ENCODE results near the gene KCNAB3. TPM values are rescaled to one million over a fixed set of nuclear protein-coding genes. Genes with fewer than 3 reads are reported as not detected.
A peak's percentile ranks its signal among the peaks of the same experiment; 100 is the strongest.

The KCNAB3 gene
- 10 to 100 TPM; 10.6 to 12.5 TPM for total RNA-seq

GRCh38 chr17:7929158-7930023 lies at the start of gene KCNAB3:
KCNAB3 (minus strand) TSS chr17:7929856; CDS start chr17:7929435, 421 bp downstream.
- Mint-ChIP-seq H3K4me1 (peaks cover 20% of the 10 kb centered on the region), H3K27ac (peak within 1 kb of the TSS; percentile 98), H3K9me3 (no peaks in the 10 kb centered on the region), H3K36me3 (peaks cover 6% of the 10 kb centered on the region), H3K4me3 (peak within 1 kb of the TSS; percentile 99), H3K27me3 (no peaks in the 10 kb centered on the region)
- no peak for ATAC-seq (ENCODE audit: low read depth)
- POLR2A ChIA-PET = interaction anchor here (4.5 kb wide), 1 partner anchor 13 kb away, joined by 51 read pairs; the partner anchor contains the start of gene RNF227
- peak; percentile 37 for DNase-seq

- Mint-ChIP-seq H3K36me3 (peaks cover 10% of the 10 kb centered on the region), H3K9me3 (peaks cover 8% of the 10 kb centered on the region), H3K4me1 (no peaks in the 10 kb centered on the region), H3K27ac (no peak overlapping the region), H3K4me3 (no peak overlapping the region), H3K27me3 (peaks cover 34% of the 10 kb centered on the region)
- no peak for DNase-seq
- POLR2A ChIA-PET = no interaction called here
- ATAC-seq (ENCODE audit: low read depth) = no peak
Observed at GRCh38 chr17:7977805-7978204, 48.1 kb upstream of the KCNAB3 start.

- Mint-ChIP-seq H3K9me3 (peaks cover 8% of the 10 kb centered on the region), H3K36me3 (peaks cover 10% of the 10 kb centered on the region), H3K27ac (no peak overlapping the region), H3K4me1 (no peaks in the 10 kb centered on the region), H3K4me3 (no peak overlapping the region), H3K27me3 (peaks cover 33% of the 10 kb centered on the region)
- ATAC-seq (ENCODE audit: low read depth) (no peak), DNase-seq (no peak)
- POLR2A ChIA-PET = interaction anchor here (1.0 kb wide), 1 partner anchor 26 kb away, joined by 3 read pairs; no protein-coding TSS in a partner anchor
Observed at GRCh38 chr17:7977039-7977438, 47.4 kb upstream of the KCNAB3 start.

DNA sequence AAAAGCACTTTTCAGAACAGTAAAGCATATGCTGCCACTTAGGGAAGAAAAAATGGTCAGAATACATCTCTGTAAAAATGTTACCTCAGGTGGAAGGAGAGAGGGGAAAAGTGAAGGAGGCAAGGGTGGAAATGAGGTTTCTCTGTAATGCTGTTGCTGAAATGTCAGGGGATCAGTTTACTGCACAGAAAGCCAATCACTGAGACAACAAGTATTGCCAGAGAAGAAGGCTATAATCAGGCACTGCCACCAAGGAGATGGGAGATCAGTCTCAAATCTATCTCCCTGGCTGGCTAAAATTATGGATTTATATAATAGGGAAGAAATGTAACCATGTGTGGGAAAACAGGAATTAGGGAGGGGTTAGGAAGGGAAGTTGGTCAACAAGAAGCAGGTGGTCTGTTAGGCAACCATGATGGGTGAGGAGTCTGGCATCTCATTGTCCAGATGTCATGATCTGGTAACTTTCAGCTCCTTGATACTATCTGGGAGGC lies 45.0 kb upstream of the KCNAB3 start:
- ATAC-seq (ENCODE audit: low read depth) (no peak), DNase-seq (no peak)
- POLR2A ChIA-PET = no interaction called here
- Mint-ChIP-seq H3K4me3 (no peak overlapping the region), H3K27ac (no peak overlapping the region), H3K9me3 (peaks cover 8% of the 10 kb centered on the region), H3K4me1 (no peaks in the 10 kb centered on the region), H3K27me3 (peaks cover 29% of the 10 kb centered on the region), H3K36me3 (peaks cover 10% of the 10 kb centered on the region)

DNA sequence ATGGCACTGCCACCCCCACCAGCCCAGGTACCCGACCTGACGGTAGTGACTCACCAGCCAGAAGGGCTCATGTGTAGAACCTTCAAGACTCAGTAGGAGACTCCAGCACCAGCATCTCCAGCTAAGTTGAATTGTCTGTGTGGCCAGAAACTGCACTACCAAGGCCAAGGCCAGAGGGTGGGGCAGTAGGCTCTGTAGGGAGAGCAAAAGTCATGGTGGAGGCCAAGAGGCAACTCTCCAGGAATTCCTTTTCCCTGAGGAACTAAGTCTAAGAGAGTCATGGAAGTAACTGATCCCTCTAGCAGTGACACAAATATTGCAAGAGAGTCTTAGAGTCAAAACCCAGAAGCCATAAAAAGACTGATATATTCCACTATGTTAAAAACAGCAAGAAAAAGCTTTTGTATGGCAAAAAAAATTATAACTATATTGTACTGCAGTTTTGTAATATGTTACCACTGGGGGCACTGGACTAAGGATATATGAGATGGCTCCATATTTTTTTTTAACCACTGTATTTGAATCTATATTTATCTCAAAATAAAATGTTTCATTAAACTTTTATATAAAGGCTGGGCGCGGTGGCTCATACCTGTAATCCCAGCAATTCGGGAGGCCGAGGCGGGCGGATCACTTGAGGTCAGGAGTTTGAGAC lies 42.6 kb upstream of the KCNAB3 start:
- DNase-seq = no peak
- Mint-ChIP-seq H3K27me3 (peaks cover 22% of the 10 kb centered on the region), H3K36me3 (peaks cover 9% of the 10 kb centered on the region), H3K9me3 (peaks cover 8% of the 10 kb centered on the region), H3K4me1 (no peaks in the 10 kb centered on the region), H3K4me3 (no peak overlapping the region), H3K27ac (no peak overlapping the region)
- POLR2A ChIA-PET = no interaction called here
- ATAC-seq (ENCODE audit: low read depth) = no peak

DNA sequence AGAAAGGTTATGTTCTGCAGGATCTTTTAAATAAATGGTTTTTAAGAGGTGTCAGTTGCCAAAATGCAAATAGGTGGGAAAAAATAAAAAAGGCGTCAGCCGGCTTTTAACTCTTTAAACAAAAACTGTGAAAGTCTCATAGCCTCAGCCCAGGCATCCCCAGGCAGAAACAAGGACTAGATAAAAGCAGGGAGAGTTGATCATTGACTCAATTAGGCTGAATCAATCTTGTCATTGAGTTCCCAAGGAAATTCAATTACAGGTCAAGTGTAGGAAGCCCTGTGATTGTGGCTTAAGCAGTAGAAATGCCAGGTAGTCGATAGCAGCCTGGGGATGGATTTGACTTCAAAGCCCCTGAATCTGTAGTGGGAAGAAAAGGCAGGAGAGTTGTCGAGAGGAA lies 42.0 kb upstream of the KCNAB3 start:
- Mint-ChIP-seq H3K27me3 (peaks cover 22% of the 10 kb centered on the region), H3K36me3 (peaks cover 9% of the 10 kb centered on the region), H3K4me1 (no peaks in the 10 kb centered on the region), H3K4me3 (no peak overlapping the region), H3K27ac (no peak overlapping the region), H3K9me3 (peaks cover 8% of the 10 kb centered on the region)
- POLR2A ChIA-PET = no interaction called here
- ATAC-seq (ENCODE audit: low read depth) = no peak
- DNase-seq = no peak

DNA sequence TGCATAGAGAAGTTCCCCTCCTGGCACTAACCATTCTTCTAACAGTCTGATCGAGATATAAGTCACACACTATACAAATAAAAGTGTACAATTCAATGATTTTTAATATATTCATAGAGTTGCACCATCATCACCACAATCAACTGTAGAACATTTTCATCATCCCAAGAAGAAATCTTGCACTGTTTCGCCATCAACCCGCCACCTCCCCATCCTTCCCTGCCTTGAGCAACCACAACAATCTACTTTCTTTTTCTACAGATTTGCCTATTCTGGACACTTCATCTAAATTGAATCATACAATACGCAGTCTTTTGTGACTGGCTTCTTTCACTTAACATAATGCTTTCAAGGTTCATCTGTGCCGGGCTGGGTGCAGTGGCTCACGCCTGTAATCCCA lies 39.8 kb upstream of the KCNAB3 start:
- H3K4me1 Mint-ChIP-seq = no peaks in the 10 kb centered on the region
- H3K4me3 Mint-ChIP-seq = no peak overlapping the region
- peaks cover under 1% of the 10 kb centered on the region for H3K36me3 Mint-ChIP-seq
- H3K9me3 Mint-ChIP-seq = peaks cover under 1% of the 10 kb centered on the region
- H3K27me3 Mint-ChIP-seq = peaks cover 18% of the 10 kb centered on the region
- no peak overlapping the region for H3K27ac Mint-ChIP-seq
- DNase-seq (no peak), ATAC-seq (ENCODE audit: low read depth) (no peak)
- POLR2A ChIA-PET = interaction anchor here (1.1 kb wide), 1 partner anchor 10 kb away, joined by 3 read pairs; no protein-coding TSS in a partner anchor

- ATAC-seq (ENCODE audit: low read depth) (no peak), DNase-seq (no peak)
- Mint-ChIP-seq H3K4me3 (no peak overlapping the region), H3K36me3 (no peaks in the 10 kb centered on the region), H3K9me3 (no peaks in the 10 kb centered on the region), H3K4me1 (no peaks in the 10 kb centered on the region), H3K27ac (no peak overlapping the region), H3K27me3 (peaks cover 10% of the 10 kb centered on the region)
- POLR2A ChIA-PET = no interaction called here
Observed at GRCh38 chr17:7967751-7968150, 38.1 kb upstream of the KCNAB3 start.

DNA sequence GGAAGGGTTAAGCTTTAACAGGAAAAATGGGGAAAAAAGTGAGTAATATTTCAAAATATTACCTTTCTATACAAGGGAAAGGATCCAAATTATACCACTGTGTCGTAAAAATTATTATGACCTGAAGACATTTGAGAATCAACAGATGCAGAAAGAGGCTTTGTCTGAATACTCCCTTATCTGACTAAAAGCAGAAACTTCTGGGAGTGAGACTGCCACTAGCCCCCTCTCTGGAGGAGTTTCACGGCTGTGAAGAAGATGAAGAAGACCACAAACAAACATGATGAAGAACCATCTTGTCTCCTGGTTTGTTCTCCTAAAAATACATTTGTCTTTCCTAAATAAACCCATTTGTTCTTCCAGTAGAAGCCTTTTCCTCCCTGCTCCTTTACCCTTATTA lies 31.8 kb upstream of the KCNAB3 start:
- Mint-ChIP-seq H3K27me3 (peaks cover 15% of the 10 kb centered on the region), H3K9me3 (no peaks in the 10 kb centered on the region), H3K36me3 (no peaks in the 10 kb centered on the region), H3K4me1 (no peaks in the 10 kb centered on the region), H3K27ac (no peak overlapping the region), H3K4me3 (no peak overlapping the region)
- POLR2A ChIA-PET = no interaction called here
- no peak for ATAC-seq (ENCODE audit: low read depth)
- DNase-seq = no peak

GRCh38 chr17:7959503-7960253 lies 30.0 kb upstream of the KCNAB3 start:
- Mint-ChIP-seq H3K27ac (no peak overlapping the region), H3K4me1 (no peaks in the 10 kb centered on the region), H3K9me3 (no peaks in the 10 kb centered on the region), H3K4me3 (no peak overlapping the region), H3K36me3 (no peaks in the 10 kb centered on the region), H3K27me3 (peaks cover 14% of the 10 kb centered on the region)
- ATAC-seq (ENCODE audit: low read depth) (no peak), DNase-seq (no peak)
- POLR2A ChIA-PET = interaction anchor here (1.0 to 1.1 kb wide), 2 partner anchors 9 to 27 kb away, joined by 3 read pairs; no protein-coding TSS in a partner anchor

DNA sequence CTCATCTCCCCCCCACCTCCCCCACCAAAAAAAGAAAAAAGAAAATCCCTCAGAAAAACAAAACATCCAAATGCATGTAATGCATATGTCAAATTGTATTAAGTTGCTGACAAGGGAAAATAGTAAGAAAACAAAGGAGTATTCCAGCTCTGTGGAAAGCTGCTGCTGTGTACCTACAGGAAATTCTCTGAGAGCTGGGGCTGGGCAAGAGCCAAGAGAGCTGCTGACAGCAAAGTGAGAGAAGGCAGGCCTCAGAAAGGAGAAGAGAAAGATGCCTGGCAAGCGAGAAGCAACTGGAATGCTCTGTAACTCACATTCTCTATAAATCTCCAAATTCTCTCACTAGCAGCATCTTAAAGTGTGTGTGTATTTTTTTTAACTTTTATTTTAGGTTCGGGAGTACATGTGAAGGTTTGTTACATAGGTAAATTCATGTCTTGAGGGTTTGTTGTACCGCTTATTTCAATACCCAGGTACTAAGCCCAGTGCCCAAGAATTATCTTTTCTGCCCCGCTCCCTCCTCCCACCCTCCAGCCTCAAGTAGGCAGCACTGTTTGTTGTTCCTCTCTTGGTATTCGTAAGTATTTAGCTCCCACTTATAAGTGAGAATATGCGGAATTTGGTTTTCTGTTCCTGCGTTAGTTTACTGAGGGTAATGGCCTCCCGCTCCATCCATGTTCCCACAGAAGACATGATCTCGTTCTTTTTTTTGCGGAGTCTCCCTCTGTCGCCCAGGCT lies 26.7 kb upstream of the KCNAB3 start:
- H3K4me1 Mint-ChIP-seq = peaks cover 4% of the 10 kb centered on the region
- no peak for ATAC-seq (ENCODE audit: low read depth)
- H3K27me3 Mint-ChIP-seq = peaks cover 9% of the 10 kb centered on the region
- no peaks in the 10 kb centered on the region for H3K36me3 Mint-ChIP-seq
- H3K9me3 Mint-ChIP-seq = no peaks in the 10 kb centered on the region
- no peak overlapping the region for H3K4me3 Mint-ChIP-seq
- POLR2A ChIA-PET = no interaction called here
- no peak for DNase-seq
- H3K27ac Mint-ChIP-seq = no peak overlapping the region

DNA sequence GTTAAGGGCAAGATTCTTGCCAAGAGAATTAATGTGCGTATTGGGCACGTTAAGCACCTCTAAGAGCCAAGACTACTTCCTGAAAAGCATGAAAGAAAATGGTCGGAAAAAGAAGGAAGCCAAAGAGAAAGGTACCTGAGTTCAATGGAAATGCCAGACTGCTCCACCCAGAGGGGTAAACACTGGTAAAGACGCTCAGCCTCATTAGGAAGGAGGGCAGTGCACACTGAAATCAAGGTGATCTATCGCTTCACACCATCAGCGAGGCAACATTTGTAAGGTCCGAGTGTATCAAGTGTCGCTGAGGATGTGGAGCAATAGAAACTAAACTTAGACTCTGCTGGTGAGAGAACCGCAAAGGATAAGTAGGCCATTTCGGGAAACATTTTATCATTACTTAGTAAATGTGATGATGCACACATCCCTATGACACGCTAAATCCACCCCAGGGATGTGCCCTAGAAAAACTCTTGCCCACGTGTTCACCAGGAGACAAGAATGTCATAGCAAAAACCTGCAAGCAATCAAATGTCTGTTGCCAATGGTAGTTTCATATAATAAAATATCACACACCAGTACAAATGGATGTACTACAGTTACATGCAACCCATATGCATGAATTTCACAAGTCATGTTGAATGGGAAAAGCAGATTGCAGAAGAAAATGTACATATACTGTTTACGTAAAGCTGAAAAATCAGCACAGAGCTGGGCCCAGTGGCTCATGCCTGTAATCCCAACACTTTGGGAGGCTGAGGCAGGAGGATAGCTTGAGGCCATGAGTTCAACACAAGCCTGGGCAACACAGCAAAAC lies 26.0 kb upstream of the KCNAB3 start:
- ATAC-seq (ENCODE audit: low read depth) = no peak
- POLR2A ChIA-PET = no interaction called here
- Mint-ChIP-seq H3K4me1 (peaks cover 10% of the 10 kb centered on the region), H3K9me3 (no peaks in the 10 kb centered on the region), H3K4me3 (no peak overlapping the region), H3K27ac (no peak overlapping the region), H3K36me3 (no peaks in the 10 kb centered on the region), H3K27me3 (peaks cover 5% of the 10 kb centered on the region)
- DNase-seq = no peak
